Adipose tissue (tissue), 3 donors: Measurements from ENCODE around the gene CTSD. TPM values are rescaled to one million over a fixed set of nuclear protein-coding genes. Genes with fewer than 3 reads are reported as not detected.

Experiments
- H3K27ac ChIP-seq: one replicate; pipeline ENCODE4 v1.5.1; 2013; ENCODE audit warnings: low read depth, low read length
- WGBS, 3 donors: extraction: QIAGEN DNeasy Blood & Tissue Kit; methylation state at CpG; one replicate each; pipeline ENCODE4 v1.1.7; 2013; 5-methylcytosine and 5-hydroxymethylcytosine counted together
- polyA plus RNA-seq, 3 donors: library from polyadenylated mRNA; stranded (reverse); fragments of 200-250 nt; gene quantifications; one replicate each; pipeline ENCODE4 v1.2.3, GENCODE V29; 2013
- donor health status: healthy with polysubstance abuse.
- donor health status: Bipolar disorder and iron deficiency.
- donor health status: healthy.

CTSD gene
- polyA plus RNA-seq, 3 donors = 296 to 496 (median 355) TPM

- WGBS, 3 donors = 51 to 68% (median 67%) methylated on average over 11 of the region's 11 CpGs
- H3K27ac ChIP-seq = no peak overlapping the region
Observed at GRCh38 chr11:1727096-1727690, 36.5 kb downstream of the CTSD start.

GRCh38 chr11:1719781-1720180 is 43.9 kb downstream of the CTSD start:
- H3K27ac ChIP-seq = no peak overlapping the region
- WGBS, 3 donors = 71 to 84% (median 84%) methylated on average over 8 of the region's 8 CpGs

- 93 to 94% (median 94%) methylated on average over 15 of the region's 15 CpGs for WGBS, 3 donors
- no peak overlapping the region for H3K27ac ChIP-seq
Observed at GRCh38 chr11:1718326-1718725, 45.4 kb downstream of the CTSD start.

- no peak overlapping the region for H3K27ac ChIP-seq
- WGBS, 3 donors = 70 to 89% (median 72%) methylated on average over 8 of the region's 8 CpGs
Observed at GRCh38 chr11:1717745-1718144, 46.0 kb downstream of the CTSD start.

GRCh38 chr11:1714908-1715885 is 48.5 kb downstream of the CTSD start:
- H3K27ac ChIP-seq = no peak overlapping the region
- WGBS, 3 donors = 78 to 87% (median 81%) methylated on average over 24 of the region's 24 CpGs

- H3K27ac ChIP-seq = no peak overlapping the region
- WGBS, 3 donors = 81 to 92% (median 87%) methylated on average over 10 of the region's 10 CpGs
Observed at GRCh38 chr11:1708716-1709115, 55.0 kb downstream of the CTSD start.

GRCh38 chr11:1707751-1708150 is 56.0 kb downstream of the CTSD start:
- 27 to 42% (median 41%) methylated on average over 4 of the region's 4 CpGs for whole genome bisulfite sequencing, 3 donors
- H3K27ac ChIP-seq = no peak overlapping the region

GRCh38 chr11:1706634-1707400 is 56.9 kb downstream of the CTSD start:
- 74 to 84% (median 80%) methylated on average over 17 of the region's 17 CpGs for WGBS, 3 donors
- H3K27ac ChIP-seq = no peak overlapping the region

- WGBS, 3 donors = 65 to 78% (median 72%) methylated on average over 15 of the region's 15 CpGs
Observed at GRCh38 chr11:1705126-1706052, 58.3 kb downstream of the CTSD start.

GRCh38 chr11:1703146-1703545 is 60.6 kb downstream of the CTSD start:
- H3K27ac ChIP-seq = no peak overlapping the region
- WGBS, 3 donors = 82 to 89% (median 88%) methylated on average over 6 of the region's 6 CpGs

More at GRCh38 chr11:1705126-1706052, 58.3 kb downstream of the CTSD start:
- H3K27ac ChIP-seq = no peak overlapping the region

Other genes with a start within 250 kb of the CTSD start
- 1 to 10 TPM; 4.2 to 7.5 (median 4.3) TPM for gene DUSP8, start 191.7 kb downstream of the CTSD start, polyA plus RNA-seq
- not detected for gene KRTAP5-1, start 178.6 kb downstream of the CTSD start, polyA plus RNA-seq
- under 1 TPM in 1 of 3 donors, not detected in 2; 0.18 TPM for gene KRTAP5-2, start 165.6 kb downstream of the CTSD start, polyA plus RNA-seq
- gene KRTAP5-3, start 155.5 kb downstream of the CTSD start, polyA plus RNA-seq = not detected
- gene KRTAP5-4, start 141.8 kb downstream of the CTSD start, polyA plus RNA-seq = not detected
- not detected for gene KRTAP5-5, start 134.2 kb downstream of the CTSD start, polyA plus RNA-seq
- not detected for gene KRTAP5-6, start 66.7 kb downstream of the CTSD start, polyA plus RNA-seq
- gene IFITM10, start 13.3 kb downstream of the CTSD start, polyA plus RNA-seq = 1 to 10 TPM in 1 of 3 donors, under 1 TPM in 1, not detected in 1; 0.16 to 1.3 TPM
- 1 to 10 TPM in 1 of 3 donors, under 1 TPM in 1, not detected in 1; 0.31 to 7.6 TPM for gene SYT8, start 71.1 kb upstream of the CTSD start, polyA plus RNA-seq
- gene TNNI2, start 75.1 kb upstream of the CTSD start, polyA plus RNA-seq = 1 to 10 TPM in 2 of 3 donors, not detected in 1; 1.5 to 2.5 TPM
- gene LSP1, start 89.2 kb upstream of the CTSD start, polyA plus RNA-seq = 100 to 1,000 TPM in 1 of 3 donors, 10 to 100 TPM in 1, 1 to 10 TPM in 1; 5.2 to 187 (median 40.4) TPM
- under 1 TPM; 0.03 to 0.12 (median 0.11) TPM for gene PRR33, start 128.0 kb upstream of the CTSD start, polyA plus RNA-seq
- 10 to 100 TPM in 2 of 3 donors, 1 to 10 TPM in 1; 2.2 to 50.0 (median 12.7) TPM for gene TNNT3, start 155.8 kb upstream of the CTSD start, polyA plus RNA-seq
- gene MRPL23, start 183.4 kb upstream of the CTSD start, polyA plus RNA-seq = 100 to 1,000 TPM in 1 of 3 donors, 10 to 100 TPM in 2; 55.4 to 119 (median 92.8) TPM
- 1,000 to 10,000 TPM in 1 of 3 donors, 100 to 1,000 TPM in 2; 191 to 1,541 (median 405) TPM for gene H19, start 233.9 kb upstream of the CTSD start, polyA plus RNA-seq